T47D (cell line): Measurements from ENCODE around the gene ANKRD7.

Experiments
- DNase-seq, 2 experiments: peaks; one replicate each; pipeline versions ENCODE4 v3.0.0 to v3.0.0-alpha.2; 2011 to 2012; ENCODE audit warnings: low read depth in 1 of 2, low spot score in 1 of 2
- JUND ChIP-seq: IDR thresholded peaks from 2 replicates; pipeline ENCODE4 v1.6.1; 2012; ENCODE audit warnings: low read depth
- in situ Hi-C: cut with HindIII; loops from 2 replicates; pipeline ENCODE4 v1.10.0; 2016; ENCODE audit warnings: low sequenced_read_pairs, low pct_unique_long_range_greater_than_20kb

ANKRD7 gene

GRCh38 chr7:118224521-118224920 is at the start of gene ANKRD7:
Gene ANKRD7 (plus strand): TSS chr7:118224704. CDS start chr7:118224831, 127 bp downstream.
- no peak for TF ChIP-seq JUND
- in situ Hi-C loops, result no loop called here
- no peak for DNase-seq

GRCh38 chr7:118175740-118176139 is 48.8 kb upstream of the ANKRD7 start:
- no peak for DNase-seq
- TF ChIP-seq JUND, result no peak
- in situ Hi-C loops, result no loop called here

- no peak for TF ChIP-seq JUND
- no peak for DNase-seq
- in situ Hi-C loops, result no loop called here
Measured at GRCh38 chr7:118179191-118179590, 45.3 kb upstream of the ANKRD7 start.

GRCh38 chr7:118182593-118183427 is 41.7 kb upstream of the ANKRD7 start:
- no peak for TF ChIP-seq JUND
- DNase-seq, result no peak
- in situ Hi-C loops, result no loop called here

- in situ Hi-C loops, result no loop called here
- peak in 1 of 2 experiments; percentile 1 for DNase-seq
- TF ChIP-seq JUND, result no peak
Measured at GRCh38 chr7:118183428-118183785, 41.1 kb upstream of the ANKRD7 start.

GRCh38 chr7:118183786-118184564 is 40.5 kb upstream of the ANKRD7 start, which contains the start of gene LSM8:
Gene LSM8 (plus strand): TSS chr7:118184164. CDS start chr7:118184224, 60 bp downstream.
- no peak for TF ChIP-seq JUND
- in situ Hi-C loops, result no loop called here
- peak; percentile 74 to 97 for DNase-seq

- no peak for TF ChIP-seq JUND
- DNase-seq, result peak in 1 of 2 experiments; percentile 0
- in situ Hi-C loops, result no loop called here
Measured at GRCh38 chr7:118184565-118184940, 40.0 kb upstream of the ANKRD7 start.

GRCh38 chr7:118185163-118185860 is 39.2 kb upstream of the ANKRD7 start:
- TF ChIP-seq JUND, result no peak
- in situ Hi-C loops, result no loop called here
- DNase-seq, result no peak

GRCh38 chr7:118186501-118186900 is 38.0 kb upstream of the ANKRD7 start:
- in situ Hi-C loops, result no loop called here

GRCh38 chr7:118194571-118194970 is 29.9 kb upstream of the ANKRD7 start:
- no peak for DNase-seq
- TF ChIP-seq JUND, result no peak
- in situ Hi-C loops, result no loop called here

More at GRCh38 chr7:118186501-118186900, 38.0 kb upstream of the ANKRD7 start:
- no peak for DNase-seq
- TF ChIP-seq JUND, result no peak

GRCh38 chr7:118195837-118196474 is 28.5 kb upstream of the ANKRD7 start:
- TF ChIP-seq JUND, result no peak
- in situ Hi-C loops, result no loop called here
- DNase-seq, result peak in 1 of 2 experiments; percentile 52

- TF ChIP-seq JUND, result no peak
- no peak for DNase-seq
- in situ Hi-C loops, result no loop called here
Measured at GRCh38 chr7:118202061-118202460, 22.4 kb upstream of the ANKRD7 start.
